D341Med (cell line): ENCODE data around the gene GNA15.
"Not testable (repeated sequence)": the region's sequence is repeated elsewhere in the genome, so short reads cannot be mapped to it uniquely, and the experiment has no call there.

Experiments used
- DNase-seq: peaks from one replicate; pipeline ENCODE4 v3.0.0; 2012; ENCODE audit warnings: low spot score

The GNA15 gene

DNA sequence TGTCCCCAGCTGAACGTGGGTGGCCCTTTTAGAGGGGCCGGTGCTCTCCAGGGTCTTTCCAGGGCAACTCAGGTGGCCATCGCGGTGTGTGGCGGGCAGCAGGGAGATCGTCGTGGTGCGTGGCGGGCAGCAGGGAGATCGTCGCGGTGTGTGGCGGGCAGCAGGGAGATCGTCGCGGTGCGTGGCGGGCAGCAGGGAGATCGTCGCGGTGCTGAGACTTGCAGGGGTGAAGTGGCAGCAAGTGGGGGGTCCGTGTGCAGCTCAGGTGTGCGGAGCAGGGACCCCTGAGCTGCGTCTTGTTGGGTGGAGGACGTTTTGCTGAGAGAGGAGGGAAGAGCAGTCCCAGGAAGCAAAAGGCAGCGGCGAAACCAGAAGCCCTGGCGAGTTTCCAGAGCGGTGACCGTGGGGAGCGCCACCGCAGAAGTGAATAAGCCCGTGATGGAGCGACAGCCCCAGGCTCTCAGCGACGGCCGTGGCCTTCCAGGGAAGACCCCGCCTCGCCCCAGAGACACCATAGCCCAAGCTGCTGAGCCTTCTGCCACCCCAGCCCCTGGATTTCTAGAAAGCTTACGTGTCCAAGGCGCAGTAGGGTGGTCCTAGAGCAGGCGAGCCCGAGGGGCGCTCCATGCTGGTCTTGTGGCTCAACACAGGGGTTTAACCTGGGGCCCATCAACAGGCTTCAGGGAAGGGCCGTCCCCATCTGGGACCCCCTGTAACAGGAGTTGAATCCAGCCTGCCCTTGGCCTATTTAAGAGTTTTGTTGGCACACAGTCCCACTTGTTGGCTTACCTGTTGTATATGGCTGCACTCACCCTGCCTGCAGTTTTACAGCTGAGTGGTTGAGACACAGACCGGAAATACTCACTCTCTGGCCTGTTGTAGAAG is 55.3 kb downstream of the GNA15 start:
- DNase-seq, result no peak

DNA sequence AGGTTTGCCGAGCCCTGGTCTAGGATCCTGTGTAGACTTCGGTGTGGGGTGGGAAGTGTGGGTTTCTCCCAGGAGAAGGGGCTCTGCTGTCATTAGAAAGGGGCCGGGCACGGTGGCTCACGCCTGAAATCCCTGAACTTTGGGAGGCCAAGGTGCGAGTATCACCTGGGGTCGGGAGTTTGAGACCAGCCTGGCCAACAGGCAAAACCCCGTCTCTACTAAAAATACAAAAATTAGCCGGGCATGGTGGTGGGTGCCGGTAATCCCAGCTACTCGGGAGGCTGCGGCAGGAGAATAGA is 55.9 kb downstream of the GNA15 start:
- DNase-seq, result not testable (repeated sequence)

DNA sequence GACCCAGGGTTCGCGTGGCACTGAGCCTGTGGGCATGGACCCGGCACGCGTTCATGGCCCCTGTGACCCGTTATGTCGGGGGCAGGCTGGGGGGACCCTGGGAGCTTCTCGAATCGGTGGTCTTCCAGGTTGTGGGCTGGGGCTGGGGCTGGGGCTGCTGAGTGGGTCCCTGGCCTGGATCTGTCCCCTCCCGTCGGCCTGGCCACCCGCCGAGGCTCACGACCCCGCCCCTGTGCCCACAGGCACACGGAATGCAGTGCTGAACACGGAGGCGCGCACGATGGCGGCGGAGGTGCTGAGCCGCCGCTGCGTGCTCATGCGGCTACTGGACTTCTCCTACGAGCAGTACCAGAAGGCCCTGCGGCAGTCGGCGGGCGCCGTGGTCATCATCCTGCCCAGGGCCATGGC is 56.4 kb downstream of the GNA15 start:
- no peak for DNase-seq

DNA sequence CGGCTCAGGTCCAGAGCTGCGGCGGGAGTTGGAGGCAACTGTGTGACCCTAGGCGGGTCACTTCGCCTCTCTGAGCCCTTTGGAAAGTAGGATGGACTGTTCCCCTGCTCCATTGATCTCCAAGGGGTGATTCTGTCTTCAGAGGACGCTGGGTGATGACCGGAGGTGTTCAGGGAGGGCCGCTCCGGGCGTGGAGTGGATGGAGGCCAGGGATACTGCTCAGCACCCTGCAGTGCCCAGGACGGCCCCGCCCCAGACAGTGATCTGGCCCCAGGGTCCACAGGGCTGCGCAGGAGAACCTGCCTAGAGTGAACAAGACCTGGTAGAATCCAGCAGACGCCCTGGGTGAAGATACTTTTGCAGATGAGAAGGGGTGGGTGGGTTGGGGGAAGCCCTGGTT is 56.9 kb downstream of the GNA15 start:
- no peak for DNase-seq

DNA sequence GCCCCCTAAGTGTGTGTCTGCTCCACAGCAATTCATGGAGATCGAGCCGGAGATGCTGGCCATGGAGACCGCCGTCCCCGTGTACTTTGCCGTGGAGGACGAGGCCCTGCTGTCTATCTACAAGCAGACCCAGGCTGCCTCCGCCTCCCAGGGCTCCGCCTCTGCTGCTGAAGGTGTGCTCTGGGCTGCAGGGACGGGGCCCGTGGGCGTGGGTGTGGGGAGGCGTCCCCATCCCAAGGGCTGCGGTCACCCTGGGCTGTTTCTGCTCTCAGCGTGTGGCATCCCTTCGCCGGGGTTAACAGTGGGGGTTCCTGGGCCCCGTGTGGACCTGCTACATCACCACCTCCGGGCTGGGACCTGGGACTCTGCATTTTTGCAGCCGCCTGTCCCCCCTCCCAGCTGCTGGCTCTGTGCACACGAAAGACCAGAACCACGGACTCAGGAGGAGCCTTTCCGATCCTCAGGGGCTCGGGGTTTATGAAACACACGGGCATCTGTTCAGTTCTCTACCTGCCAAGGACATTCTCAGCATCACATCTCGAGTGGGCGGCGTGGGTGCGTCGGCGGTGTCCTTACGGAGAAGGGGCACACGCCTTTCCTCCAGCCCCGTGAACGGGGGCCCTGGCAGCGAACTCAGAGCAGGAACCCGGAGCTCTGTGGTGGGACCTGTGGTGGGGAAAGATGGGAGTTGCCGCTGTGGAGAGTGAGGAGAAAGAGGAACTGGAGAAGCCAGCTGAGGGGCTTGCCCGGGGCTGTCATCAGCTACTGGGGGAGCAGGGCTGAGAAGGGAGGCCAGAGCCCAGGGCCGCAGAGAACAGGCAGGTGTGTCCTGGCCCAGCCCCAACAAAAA is 57.6 kb downstream of the GNA15 start:
- DNase-seq, result no peak

DNA sequence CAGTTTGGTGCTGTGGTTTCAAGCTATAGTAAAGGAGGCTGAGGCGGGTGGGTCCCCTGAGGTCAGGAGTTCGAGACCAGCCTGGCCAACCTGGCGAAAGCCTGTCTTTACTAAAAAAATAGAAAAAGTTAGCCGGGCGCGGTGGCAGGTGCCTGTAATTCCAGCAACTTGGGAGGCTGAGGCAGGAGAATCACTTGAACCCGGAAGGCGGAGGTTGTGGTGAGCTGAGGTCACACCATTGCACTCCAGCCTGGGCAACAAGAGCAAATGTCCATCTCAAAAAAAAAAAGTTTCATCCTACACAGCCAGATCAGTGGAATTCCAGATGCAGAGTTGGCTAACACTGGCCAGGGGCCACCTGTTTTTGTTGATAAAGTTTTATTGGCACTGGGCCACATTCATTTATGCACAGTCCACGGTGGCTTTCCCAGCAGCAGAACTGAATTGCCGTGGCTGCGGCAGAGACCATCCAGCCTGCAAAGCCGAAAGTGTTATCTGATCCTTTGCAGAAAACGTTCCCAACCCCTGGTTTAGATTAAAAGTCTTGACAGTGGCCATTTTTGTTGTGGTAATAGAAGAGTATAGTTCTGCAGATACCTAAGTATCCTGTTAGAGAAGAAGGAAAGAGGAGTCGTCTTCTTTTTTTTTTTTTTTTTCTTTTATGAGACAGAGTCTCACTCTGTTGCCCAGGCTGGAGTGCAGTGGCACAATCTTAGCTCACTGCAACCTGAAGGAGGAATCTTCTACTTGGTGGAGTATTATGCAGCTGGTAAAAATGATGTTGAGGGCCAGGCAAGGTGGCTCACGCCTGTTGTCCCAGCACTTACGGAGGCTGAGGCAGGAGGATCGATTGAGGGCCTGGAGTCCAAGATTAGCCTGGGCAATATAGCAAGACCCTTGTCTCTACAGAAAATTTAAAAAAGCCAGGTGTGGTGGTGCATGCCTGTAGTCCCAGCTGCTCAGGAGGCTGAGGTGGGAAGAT is 58.6 kb downstream of the GNA15 start:
- DNase-seq, result no peak

DNA sequence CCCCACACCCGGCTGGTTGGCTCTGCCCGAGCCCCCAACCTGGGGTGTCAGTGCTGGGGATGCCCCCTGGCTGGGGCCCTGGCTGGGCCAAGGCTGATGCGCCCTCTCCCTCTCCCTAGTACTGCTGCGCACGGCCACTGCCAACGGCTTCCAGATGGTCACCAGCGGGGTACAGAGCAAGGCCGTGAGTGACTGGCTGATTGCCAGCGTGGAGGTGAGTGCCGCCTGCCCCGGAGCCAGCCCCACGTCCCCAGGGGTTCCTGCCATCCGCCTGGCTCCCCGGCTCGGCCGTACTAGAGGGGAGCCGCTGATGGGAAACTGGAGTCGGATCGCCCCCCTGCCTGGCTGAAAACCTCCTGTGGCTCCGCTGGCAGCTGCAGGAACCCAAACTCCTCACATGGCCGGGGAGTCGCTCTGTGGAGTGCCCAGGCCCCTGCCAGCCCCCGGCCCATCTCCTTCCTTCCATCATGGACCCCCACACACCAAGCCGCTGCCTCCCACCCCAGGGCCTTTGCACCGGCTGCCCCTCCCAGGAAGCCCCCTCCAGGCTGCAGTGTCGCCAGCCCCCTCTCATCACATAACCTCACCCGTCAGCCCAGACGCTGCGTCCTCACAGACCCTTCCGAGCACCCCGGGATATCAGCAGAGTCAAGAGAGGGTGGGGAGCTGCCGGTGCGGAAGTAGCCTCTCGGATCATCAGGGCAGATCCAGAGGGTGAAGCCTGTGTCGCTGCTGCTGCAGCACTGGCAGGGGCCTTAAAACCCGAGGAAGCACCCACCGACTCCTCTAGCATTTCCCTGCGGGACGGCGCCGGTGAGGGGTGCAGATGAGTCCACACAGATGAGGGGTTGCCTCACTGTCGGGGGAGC is 60.5 kb downstream of the GNA15 start:
- peak; percentile 72 for DNase-seq

DNA sequence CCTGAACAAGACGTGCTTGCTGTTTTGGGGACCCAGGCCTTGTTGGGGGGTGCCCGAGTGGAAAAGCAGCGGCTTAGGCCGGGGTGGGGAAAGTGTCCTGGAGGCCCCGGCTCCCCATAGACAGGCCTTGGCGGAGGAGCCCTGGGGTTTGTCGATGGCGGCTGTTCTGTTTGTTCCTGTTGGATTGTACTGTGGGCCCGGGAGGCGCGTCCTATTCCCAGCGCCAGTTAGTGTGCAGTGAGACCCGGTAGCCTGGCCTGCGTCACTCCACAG is 61.0 kb downstream of the GNA15 start:
- DNase-seq, result no peak

DNA sequence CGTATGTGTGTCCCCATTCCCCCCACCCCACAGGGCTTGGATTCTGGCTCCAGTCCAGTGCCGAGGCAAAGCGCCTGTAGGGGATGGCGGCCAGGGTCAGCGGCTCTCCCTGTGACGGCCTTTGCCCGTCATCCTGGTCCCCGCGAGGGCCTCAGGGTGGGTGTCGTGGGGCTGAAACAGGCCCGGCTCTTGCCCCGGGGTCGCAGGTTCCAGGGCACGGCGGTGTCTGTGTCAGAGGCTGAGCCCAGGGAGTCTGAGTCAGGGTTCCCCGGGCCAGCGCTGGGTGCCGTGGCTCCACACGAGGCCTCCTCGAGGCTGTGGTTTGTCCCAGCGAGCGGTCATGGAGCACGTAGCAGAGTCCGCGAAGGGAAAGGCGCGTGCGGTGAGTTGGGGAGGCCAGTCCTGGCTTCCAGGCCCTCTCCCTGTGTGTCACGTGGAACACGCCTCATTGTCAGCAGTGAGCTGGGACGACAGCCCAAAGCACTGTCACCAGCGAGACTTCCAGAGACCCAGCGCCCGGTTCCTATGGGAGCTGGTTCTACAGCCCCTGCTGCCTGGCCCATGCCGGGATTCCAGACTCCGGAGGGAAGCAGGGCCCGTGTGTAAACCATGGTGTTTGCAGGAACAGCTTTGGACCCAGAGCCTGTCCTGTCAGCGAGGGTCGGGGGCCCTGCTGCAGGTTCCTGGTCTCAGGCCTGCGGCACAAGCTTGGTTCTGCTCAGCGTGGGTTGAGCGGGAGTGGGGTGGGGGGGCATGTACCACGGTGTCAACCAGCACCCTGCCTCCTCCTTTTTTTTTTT is 63.3 kb downstream of the GNA15 start:
- DNase-seq, result no peak

DNA sequence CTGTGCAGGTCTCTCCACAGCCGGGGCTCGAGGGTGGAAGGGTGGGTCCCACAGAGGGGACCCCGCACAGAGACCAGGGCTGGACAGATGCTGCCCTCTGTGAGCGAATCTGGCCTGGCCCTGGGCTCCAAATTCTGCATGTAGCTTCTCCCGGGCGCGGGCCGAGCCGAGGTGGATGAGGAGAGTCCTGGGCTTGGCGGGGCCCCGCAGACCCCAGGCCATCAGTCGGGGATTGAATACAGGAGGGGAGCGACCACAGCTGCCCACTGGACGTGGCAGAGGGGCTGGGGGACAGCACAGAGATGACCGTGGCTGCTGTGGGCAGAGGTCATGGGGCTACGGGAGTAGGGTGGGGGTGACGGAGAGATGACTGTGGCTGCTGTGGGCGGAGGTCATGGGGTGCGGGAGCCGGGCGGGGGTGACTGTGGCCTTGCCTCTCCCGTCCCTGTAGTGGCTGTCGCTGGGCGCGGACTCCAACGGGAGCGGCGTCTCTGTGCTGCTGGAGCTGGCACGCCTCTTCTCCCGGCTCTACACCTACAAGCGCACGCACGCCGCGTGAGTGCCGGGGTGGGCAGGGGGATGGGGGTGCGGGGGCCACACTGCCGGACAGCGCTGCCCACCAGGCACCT is 65.4 kb downstream of the GNA15 start:
- no peak for DNase-seq

DNA sequence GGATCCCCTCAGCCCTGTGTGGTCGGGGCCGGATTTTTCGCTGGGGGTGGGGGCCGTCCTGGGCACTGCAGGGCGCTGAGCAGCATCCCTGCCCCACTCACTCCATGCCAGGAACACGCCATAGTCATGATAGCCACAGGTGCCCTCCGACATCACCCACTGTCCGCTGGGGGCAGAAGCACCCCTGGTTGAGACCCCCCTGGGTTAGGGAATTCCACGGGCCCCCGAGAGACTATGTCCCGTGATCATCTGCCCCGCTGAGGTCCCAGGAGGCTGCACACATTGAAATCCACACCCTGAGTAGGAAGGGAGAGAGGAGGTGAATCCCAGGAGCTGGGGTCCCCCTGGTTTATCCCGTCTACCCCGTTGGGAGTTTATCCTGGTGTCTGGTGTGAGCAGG is 66.1 kb downstream of the GNA15 start:
- no peak for DNase-seq

DNA sequence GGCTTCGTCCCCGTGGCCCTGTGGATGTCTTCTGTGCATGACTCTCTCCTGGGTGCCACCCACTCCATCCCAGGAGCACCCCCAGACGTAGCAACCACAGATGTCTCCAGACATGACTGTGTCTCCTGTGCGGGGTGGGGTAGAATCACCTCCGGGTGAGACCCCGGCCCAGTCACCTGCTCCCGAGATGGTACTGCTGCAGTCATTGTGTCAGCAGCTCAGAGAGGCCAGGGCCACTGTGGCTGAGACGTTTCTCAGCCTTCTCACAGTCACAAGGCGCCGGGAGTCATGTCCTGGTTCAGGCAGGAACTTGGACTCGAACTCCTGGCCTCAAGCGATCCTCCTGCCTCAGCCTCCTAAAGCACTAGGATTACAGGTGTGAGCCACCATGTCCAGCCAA is 66.5 kb downstream of the GNA15 start:
- DNase-seq, result no peak

DNA sequence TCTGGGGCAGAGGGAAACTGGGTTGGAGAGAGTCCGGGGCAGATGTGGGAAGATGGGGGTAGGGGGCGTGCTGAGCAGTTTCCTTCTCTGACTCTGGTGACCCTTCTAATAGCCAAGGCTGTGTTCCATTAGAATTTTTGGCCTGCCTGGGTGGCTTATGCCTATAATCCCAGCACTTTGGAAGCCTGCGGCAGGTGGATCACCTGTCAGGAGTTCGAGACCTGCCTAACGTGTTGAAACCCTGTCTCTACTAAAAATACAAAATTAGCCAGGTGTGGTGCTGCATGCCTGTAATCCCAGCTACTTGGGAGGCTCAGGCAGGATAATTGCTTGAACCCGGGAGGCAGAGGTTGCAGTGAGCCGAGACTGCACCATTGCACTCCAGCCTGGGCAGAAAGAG is 67.1 kb downstream of the GNA15 start:
- DNase-seq, result not testable (repeated sequence)

DNA sequence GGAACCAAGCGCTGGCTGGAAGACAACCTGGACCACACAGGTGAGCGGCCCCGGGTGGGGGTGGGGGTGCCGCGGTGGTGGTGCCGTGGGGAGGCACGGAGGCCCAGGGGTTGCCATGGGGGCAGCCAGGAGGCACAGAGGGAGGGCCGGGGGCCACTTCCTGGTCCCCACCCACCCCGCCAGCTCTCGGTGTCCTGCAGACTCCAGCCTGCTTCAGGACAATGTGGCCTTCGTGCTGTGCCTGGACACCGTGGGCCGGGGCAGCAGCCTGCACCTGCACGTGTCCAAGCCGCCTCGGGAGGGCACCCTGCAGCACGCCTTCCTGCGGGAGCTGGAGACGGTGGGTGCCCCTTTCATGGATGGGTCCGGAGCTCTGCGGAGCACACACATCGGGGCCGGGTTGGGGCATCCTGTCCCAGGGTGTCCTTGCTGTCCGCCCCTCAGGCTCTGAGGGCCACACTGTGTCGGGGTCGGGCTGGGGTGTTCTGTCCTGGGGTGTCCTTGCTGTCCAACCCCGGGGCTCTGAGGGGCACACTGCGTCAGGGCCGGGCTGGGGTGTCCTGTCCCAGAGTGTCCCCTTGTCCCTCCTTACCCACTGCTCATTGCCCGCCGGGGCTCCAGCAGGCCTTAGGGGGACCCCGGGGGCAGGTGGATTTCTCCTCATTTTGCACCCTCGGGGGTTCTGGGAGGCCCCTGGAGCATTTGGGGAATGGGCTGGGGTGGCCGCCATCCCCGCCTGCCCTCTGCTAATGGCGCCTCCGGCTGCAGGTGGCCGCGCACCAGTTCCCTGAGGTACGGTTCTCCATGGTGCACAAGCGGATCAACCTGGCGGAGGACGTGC is 68.2 kb downstream of the GNA15 start:
- no peak for DNase-seq

DNA sequence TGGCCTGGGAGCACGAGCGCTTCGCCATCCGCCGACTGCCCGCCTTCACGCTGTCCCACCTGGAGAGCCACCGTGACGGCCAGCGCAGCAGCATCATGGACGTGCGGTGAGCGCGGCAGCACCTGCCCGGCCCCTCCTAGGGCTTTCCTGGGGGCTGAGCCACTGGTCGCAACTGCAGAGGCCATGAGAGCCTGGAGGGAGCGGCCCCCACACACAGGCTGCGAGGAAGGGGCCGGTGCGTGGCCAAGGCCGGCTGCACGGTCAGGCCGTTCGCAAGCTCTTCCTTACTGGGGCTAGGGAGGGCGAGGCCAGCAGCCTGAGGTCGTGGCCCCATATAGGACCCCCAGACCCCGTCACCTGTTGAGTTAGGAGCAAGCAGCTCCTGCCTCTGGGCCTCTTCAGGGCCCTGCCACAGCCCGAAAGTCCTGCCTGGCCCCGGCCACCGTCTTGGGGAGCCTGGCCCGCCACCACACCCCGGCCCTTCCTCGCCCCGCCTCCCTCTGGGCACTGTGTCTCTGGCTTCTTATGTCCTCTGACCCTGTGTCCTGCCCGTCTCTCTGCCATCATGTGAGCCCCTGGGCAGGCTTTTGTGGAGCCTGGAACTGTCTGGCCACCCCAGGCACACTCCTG is 68.9 kb downstream of the GNA15 start:
- no peak for DNase-seq

DNA sequence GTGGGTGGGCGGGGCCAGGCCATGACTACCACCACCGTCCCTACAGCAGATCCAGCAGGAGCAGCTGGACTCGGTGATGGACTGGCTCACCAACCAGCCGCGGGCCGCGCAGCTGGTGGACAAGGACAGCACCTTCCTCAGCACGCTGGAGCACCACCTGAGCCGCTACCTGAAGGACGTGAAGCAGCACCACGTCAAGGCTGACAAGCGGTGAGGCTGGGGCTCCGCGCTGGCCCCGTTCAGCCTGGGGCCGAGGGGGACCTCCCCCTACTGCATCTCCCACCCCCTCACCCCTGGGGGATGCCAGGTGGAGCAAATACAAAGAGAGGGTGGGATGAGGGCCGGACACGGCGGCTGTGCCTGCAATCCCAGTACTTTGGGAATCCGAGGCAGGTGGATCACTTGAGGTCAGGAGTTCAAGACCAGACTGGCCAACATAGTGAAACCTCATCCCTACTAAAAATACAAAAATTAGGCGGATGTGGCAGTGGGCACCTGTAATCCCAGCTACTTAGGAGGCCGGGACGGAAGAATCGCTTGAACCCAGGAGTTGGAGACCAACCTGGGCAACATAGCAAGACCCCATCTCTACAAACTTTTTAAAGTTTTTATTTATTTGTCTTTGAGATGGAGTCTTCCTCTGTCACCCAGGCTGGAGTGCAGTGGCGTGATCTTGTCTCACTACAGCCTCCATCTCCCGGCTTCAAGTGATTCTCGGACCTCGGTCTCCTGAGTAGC is 70.6 kb downstream of the GNA15 start:
- no peak for DNase-seq

DNA sequence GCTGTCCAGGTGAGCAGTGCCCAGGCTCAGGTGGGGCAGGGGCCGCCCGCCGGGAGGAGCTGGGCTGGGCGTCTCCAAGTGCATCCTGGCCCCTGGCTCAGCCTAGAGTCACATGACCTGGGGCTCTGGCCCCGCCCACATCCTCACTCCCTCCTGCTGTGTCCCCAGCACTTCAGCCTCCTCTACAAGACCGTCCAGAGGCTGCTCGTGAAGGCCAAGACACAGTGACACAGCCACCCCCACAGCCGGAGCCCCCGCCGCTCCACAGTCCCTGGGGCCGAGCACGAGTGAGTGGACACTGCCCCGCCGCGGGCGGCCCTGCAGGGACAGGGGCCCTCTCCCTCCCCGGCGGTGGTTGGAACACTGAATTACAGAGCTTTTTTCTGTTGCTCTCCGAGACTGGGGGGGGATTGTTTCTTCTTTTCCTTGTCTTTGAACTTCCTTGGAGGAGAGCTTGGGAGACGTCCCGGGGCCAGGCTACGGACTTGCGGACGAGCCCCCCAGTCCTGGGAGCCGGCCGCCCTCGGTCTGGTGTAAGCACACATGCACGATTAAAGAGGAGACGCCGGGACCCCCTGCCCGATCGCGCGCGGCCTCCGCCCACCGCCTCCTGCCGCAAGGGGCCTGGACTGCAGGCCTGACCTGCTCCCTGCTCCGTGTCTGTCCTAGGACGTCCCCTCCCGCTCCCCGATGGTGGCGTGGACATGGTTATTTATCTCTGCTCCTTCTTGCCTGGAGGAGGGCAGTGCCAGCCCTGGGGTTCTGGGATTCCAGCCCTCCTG is 71.8 kb downstream of the GNA15 start:
- peak; percentile 46 for DNase-seq
